Neutrophil (primary cell): ENCODE measurements around the gene ADAM8.

ENCODE experiments used
- H3K27ac ChIP-seq: fragments of 200-600 bp; sonication (generic); 2 replicates; pipeline ENCODE4 v1.5.1; 2016; ENCODE audit warnings: mild to moderate bottlenecking, moderate library complexity
- H3K27me3 ChIP-seq: fragments of 200-600 bp; sonication (generic); 2 replicates; pipeline ENCODE4 v1.6.0; 2016; ENCODE audit warnings: mild to moderate bottlenecking
- H3K36me3 ChIP-seq: fragments of 200-600 bp; sonication (generic); 2 replicates; pipeline ENCODE4 v1.5.1; 2017
- H3K4me1 ChIP-seq, 2 experiments: fragments of 200-600 bp in 1 of 2; sonication (generic) in 1 of 2; 1 replicate in 1 of 2; 2 replicates in 1 of 2; pipeline versions ENCODE4 v1.5.1 to v1.6.1; 2013 to 2016; ENCODE audit warnings: low read depth in 1 of 2, low read length in 1 of 2, mild to moderate bottlenecking in 1 of 2, moderate library complexity in 1 of 2; ENCODE audit not compliant: control insufficient read depth in 1 of 2, insufficient read depth in 1 of 2
- H3K4me3 ChIP-seq, 2 experiments: fragments of 200-600 bp in 1 of 2; sonication (generic) in 1 of 2; 1 replicate in 1 of 2; 2 replicates in 1 of 2; pipeline ENCODE4 v1.5.1; 2013 to 2016; ENCODE audit warnings: low read depth in 1 of 2, low read length in 1 of 2, mild to moderate bottlenecking in 1 of 2, moderate library complexity in 1 of 2
- H3K9me3 ChIP-seq: fragments of 200-600 bp; sonication (generic); 2 replicates; pipeline ENCODE4 v1.5.1; 2016
- TF ChIP-seq, protein P1 (sequence below): fragments of 200-600 bp; sonication (generic); IDR thresholded peaks from 2 replicates; pipeline ENCODE4 v1.5.1; 2016; ENCODE audit warnings: antibody characterized with exemption

ADAM8 gene

GRCh38 chr10:133283931-133284330 lies 7.3 kb upstream of the ADAM8 start:
- Histone ChIP-seq H3K27ac (no peak overlapping the region), H3K9me3 (no peaks in the 10 kb centered on the region), H3K27me3 (no peaks in the 10 kb centered on the region), H3K36me3 (peaks cover 74% of the 10 kb centered on the region), H3K4me3 (no peak overlapping the region), H3K4me1 (peaks cover 22 to 24% of the 10 kb centered on the region in 2 experiments)
- TF ChIP-seq, protein P1, sequence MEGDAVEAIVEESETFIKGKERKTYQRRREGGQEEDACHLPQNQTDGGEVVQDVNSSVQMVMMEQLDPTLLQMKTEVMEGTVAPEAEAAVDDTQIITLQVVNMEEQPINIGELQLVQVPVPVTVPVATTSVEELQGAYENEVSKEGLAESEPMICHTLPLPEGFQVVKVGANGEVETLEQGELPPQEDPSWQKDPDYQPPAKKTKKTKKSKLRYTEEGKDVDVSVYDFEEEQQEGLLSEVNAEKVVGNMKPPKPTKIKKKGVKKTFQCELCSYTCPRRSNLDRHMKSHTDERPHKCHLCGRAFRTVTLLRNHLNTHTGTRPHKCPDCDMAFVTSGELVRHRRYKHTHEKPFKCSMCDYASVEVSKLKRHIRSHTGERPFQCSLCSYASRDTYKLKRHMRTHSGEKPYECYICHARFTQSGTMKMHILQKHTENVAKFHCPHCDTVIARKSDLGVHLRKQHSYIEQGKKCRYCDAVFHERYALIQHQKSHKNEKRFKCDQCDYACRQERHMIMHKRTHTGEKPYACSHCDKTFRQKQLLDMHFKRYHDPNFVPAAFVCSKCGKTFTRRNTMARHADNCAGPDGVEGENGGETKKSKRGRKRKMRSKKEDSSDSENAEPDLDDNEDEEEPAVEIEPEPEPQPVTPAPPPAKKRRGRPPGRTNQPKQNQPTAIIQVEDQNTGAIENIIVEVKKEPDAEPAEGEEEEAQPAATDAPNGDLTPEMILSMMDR = no peak

GRCh38 chr10:133282846-133283390 lies 6.2 kb upstream of the ADAM8 start:
- H3K27ac ChIP-seq = no peak overlapping the region
- H3K9me3 ChIP-seq = no peaks in the 10 kb centered on the region
- no peaks in the 10 kb centered on the region for H3K27me3 ChIP-seq
- H3K36me3 ChIP-seq = peaks cover 63% of the 10 kb centered on the region
- peaks cover 32 to 34% of the 10 kb centered on the region in 2 experiments for H3K4me1 ChIP-seq
- H3K4me3 ChIP-seq = no peak overlapping the region
- TF ChIP-seq, protein P1 = no peak

DNA sequence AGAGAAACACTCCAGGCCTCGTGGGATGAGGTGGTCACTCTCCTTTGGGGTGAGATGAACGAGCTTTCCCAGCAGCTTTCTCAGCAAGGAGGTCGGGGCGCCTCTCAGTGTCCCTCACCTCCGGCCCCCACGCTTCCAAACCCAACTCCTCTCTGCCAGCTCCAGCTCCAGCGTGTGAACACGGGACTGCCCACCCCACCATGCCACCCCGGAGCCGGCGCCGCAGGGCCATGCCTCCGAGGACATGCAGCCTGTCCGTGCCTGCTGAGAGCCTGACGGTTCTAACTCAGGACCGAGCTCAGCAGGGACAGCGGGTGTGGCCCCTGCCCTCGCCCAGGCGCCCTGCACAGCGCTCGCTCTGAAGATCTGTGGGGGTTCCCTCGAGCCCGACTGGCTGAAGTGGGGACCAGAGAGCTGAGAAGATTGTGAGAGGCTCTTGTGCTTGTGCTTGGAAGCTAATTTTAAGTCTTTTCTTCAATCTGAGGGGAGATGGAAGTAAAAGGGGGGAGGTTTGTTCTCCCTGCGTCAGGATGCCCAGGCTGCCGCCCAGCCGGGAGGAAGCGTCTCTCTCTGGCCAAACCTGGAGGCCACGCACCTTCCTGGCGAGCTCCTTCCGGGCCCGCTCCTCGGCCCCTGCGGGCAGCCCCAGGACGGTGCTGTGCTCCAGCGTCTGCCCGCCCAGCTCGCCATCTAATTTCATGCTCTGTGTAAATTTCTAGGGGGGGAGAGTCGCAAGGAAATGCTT lies 5.1 kb upstream of the ADAM8 start:
- H3K36me3 ChIP-seq = peaks cover 56% of the 10 kb centered on the region
- no peak overlapping the region for H3K4me3 ChIP-seq
- peaks cover 43 to 45% of the 10 kb centered on the region in 2 experiments for H3K4me1 ChIP-seq
- H3K27me3 ChIP-seq = no peaks in the 10 kb centered on the region
- no peaks in the 10 kb centered on the region for H3K9me3 ChIP-seq
- TF ChIP-seq, protein P1 = no peak
- peak overlapping the region; percentile 100 for H3K27ac ChIP-seq

GRCh38 chr10:133281084-133281483 lies 4.4 kb upstream of the ADAM8 start:
- TF ChIP-seq, protein P1 = no peak
- Histone ChIP-seq H3K9me3 (no peaks in the 10 kb centered on the region), H3K4me3 (no peak overlapping the region), H3K27ac (peak overlapping the region; percentile 100), H3K27me3 (no peaks in the 10 kb centered on the region), H3K4me1 (peaks cover 43 to 47% of the 10 kb centered on the region in 2 experiments), H3K36me3 (peaks cover 51% of the 10 kb centered on the region)

- H3K36me3 ChIP-seq = peaks cover 46% of the 10 kb centered on the region
- H3K27ac ChIP-seq = peak overlapping the region; percentile 100
- peak overlapping the region; percentile 96 to 100 for H3K4me3 ChIP-seq
Measured at GRCh38 chr10:133280391-133281059, 3.9 kb upstream of the ADAM8 start.

More at GRCh38 chr10:133280391-133281059, 3.9 kb upstream of the ADAM8 start:
- peaks cover 43 to 49% of the 10 kb centered on the region in 2 experiments for H3K4me1 ChIP-seq
- TF ChIP-seq, protein P1 = no peak
- no peaks in the 10 kb centered on the region for H3K9me3 ChIP-seq
- H3K27me3 ChIP-seq = no peaks in the 10 kb centered on the region
